ENCODE results near the gene AK8. TPM values are rescaled to one million over a fixed set of nuclear protein-coding genes. Genes with fewer than 3 reads are reported as not detected.

The AK8 gene
- polyA plus RNA-seq, 3 donors = 0.08 TPM; not detected in 2

- H3K4me2 ChIP-seq (replicated peaks; ENCODE audit: extremely low read depth, low read length, poor library complexity, severe bottlenecking) = no peak overlapping the region
- Mint-ChIP-seq H3K4me3 (no peak overlapping the region), H3K36me3 (no peaks in the 10 kb centered on the region), H3K27me3 (ENCODE audit: low read depth in 3 of 3) (peaks cover 1 to 3% (median 2%) of the 10 kb centered on the region in 3 donors), H3K9me3 (peaks cover 0 to 2% (median 0%) of the 10 kb centered on the region in 7 donors), H3K4me1 (peaks cover 6% of the 10 kb centered on the region), H3K27ac (no peak overlapping the region)
- DNase-seq = no peak
- no peaks in the 10 kb centered on the region for H3K79me2 ChIP-seq (ENCODE audit: insufficient read depth, low read length)
- no peaks in the 10 kb centered on the region for H3K27me3 ChIP-seq (ENCODE audit: control insufficient read depth in 2 of 2, insufficient read depth in 2 of 2, low read length in 2 of 2)
- H3K27ac ChIP-seq (ENCODE audit: low read depth in 1 of 2, low read length in 2 of 2) = no peak overlapping the region
- H3K4me3 ChIP-seq (replicated peaks in 1 of 3; ENCODE audit: low read depth in 2 of 3, low read length in 3 of 3) = no peak overlapping the region
- H3K36me3 ChIP-seq (replicated peaks in 1 of 2; ENCODE audit: control insufficient read depth in 1 of 2, insufficient read depth in 2 of 2, low read length in 2 of 2) = no peaks in the 10 kb centered on the region
- H3K9ac ChIP-seq (ENCODE audit: insufficient read depth, low read length, poor library complexity, severe bottlenecking) = no peak overlapping the region
- no peaks in the 10 kb centered on the region for H3K4me1 ChIP-seq (ENCODE audit: control insufficient read depth in 1 of 2, insufficient read depth in 2 of 2, low read length in 2 of 2)
- H2AFZ ChIP-seq (ENCODE audit: insufficient read depth, low read depth, low read length, poor library complexity, severe bottlenecking) = no peak overlapping the region
- TF ChIP-seq CTCF (IDR thresholded peaks at IDR 0.05) = no peak
- intact Hi-C loops (cut with micrococcal nuclease) = no loop called here
- no peaks in the 10 kb centered on the region for H3K9me3 ChIP-seq (replicated peaks in 1 of 2; ENCODE audit: control insufficient read depth in 1 of 2, insufficient read depth in 1 of 2, low read length in 2 of 2)
- 88% methylated on average over 11 of the region's 12 CpGs for WGBS (ENCODE audit: insufficient coverage)
- no peaks in the 10 kb centered on the region for H4K20me1 ChIP-seq (ENCODE audit: insufficient read depth, low read length)
Observed at GRCh38 chr9:132846109-132846917, 31.8 kb downstream of the AK8 start.

GRCh38 chr9:132842124-132843044 is 35.7 kb downstream of the AK8 start:
- no peaks in the 10 kb centered on the region for H3K4me1 ChIP-seq (ENCODE audit: control insufficient read depth in 1 of 2, insufficient read depth in 2 of 2, low read length in 2 of 2)
- Mint-ChIP-seq H3K36me3 (no peaks in the 10 kb centered on the region), H3K9me3 (peaks cover 0 to 2% (median 0%) of the 10 kb centered on the region in 7 donors), H3K4me1 (no peaks in the 10 kb centered on the region), H3K27me3 (ENCODE audit: low read depth in 3 of 3) (no peaks in the 10 kb centered on the region), H3K4me3 (no peak overlapping the region), H3K27ac (peak overlapping the region in 1 of 7 donors; percentile 33)
- no peak overlapping the region for H3K4me2 ChIP-seq (replicated peaks; ENCODE audit: extremely low read depth, low read length, poor library complexity, severe bottlenecking)
- H3K36me3 ChIP-seq (replicated peaks in 1 of 2; ENCODE audit: control insufficient read depth in 1 of 2, insufficient read depth in 2 of 2, low read length in 2 of 2) = no peaks in the 10 kb centered on the region
- no peak for TF ChIP-seq CTCF (IDR thresholded peaks at IDR 0.05)
- no peaks in the 10 kb centered on the region for H4K20me1 ChIP-seq (ENCODE audit: insufficient read depth, low read length)
- H3K27ac ChIP-seq (ENCODE audit: low read depth in 1 of 2, low read length in 2 of 2) = no peak overlapping the region
- no peak overlapping the region for H3K4me3 ChIP-seq (replicated peaks in 1 of 3; ENCODE audit: low read depth in 2 of 3, low read length in 3 of 3)
- H3K9me3 ChIP-seq (replicated peaks in 1 of 2; ENCODE audit: control insufficient read depth in 1 of 2, insufficient read depth in 1 of 2, low read length in 2 of 2) = no peaks in the 10 kb centered on the region
- DNase-seq = no peak
- H2AFZ ChIP-seq (ENCODE audit: insufficient read depth, low read depth, low read length, poor library complexity, severe bottlenecking) = no peak overlapping the region
- WGBS (ENCODE audit: insufficient coverage) = 97% methylated on average over 3 of the region's 5 CpGs
- intact Hi-C loops (cut with micrococcal nuclease) = no loop called here
- no peak overlapping the region for H3K9ac ChIP-seq (ENCODE audit: insufficient read depth, low read length, poor library complexity, severe bottlenecking)
- H3K79me2 ChIP-seq (ENCODE audit: insufficient read depth, low read length) = no peaks in the 10 kb centered on the region
- H3K27me3 ChIP-seq (ENCODE audit: control insufficient read depth in 2 of 2, insufficient read depth in 2 of 2, low read length in 2 of 2) = no peaks in the 10 kb centered on the region
